ENCODE results near the gene LRP3. TPM values are rescaled to one million over a fixed set of nuclear protein-coding genes. Genes with fewer than 3 reads are reported as not detected.

LRP3 gene
- polyA plus RNA-seq, 1 of the 3 experiments (the other 2 are of a cell fraction) = 8.2 TPM

DNA sequence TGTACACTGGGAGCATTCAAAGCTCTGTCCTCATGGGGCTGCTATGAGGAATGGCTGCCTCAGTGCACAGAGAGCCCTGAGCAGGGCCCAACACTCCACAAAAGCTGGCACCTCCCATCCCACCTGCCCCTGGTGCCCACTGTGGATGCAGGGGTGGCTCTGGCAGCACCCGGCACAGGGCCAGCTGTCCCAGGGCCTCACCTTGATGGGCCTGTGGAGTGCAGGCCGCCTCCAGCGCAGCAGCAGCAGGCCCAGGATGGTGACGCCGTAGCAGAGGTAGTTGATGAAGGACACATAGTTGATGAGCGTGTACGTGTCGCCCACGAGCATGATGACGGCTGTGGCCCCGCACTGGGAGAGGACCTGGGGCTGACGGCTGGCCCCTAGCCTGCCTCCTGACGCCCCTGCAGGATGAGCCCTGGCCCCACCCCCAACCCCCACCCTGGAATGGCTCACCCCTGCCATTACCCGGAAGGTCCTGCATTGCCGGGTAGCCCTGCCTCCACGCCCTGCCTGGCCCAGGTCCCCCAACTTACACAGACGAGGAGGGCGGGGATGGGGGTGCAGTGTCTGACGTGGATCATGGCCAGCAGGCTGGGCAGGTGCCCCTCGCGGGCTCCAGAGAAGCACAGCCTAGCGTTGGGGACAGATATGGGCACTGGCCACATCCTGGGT lies 16.3 kb downstream of the LRP3 start:
- DNase-seq = peak; percentile 19
- Histone ChIP-seq H3K27me3 (ENCODE audit: insufficient read depth) (no peaks in the 10 kb centered on the region), H3F3A (replicated peaks; ENCODE audit: insufficient read depth) (no peaks in the 10 kb centered on the region), H3K36me3 (replicated peaks in 1 of 2; ENCODE audit: control insufficient read depth in 1 of 2, insufficient read depth in 2 of 2, low read length in 1 of 2) (peaks cover 0 to 3% of the 10 kb centered on the region in 2 experiments), H3K9ac (no peak overlapping the region), H2AFZ (ENCODE audit: low read depth) (no peak overlapping the region), H3K9me3 (no peaks in the 10 kb centered on the region), H3K4me2 (no peak overlapping the region), H3K79me2 (ENCODE audit: insufficient read depth) (no peaks in the 10 kb centered on the region), H3K4me1 (ENCODE audit: control insufficient read depth in 1 of 2, insufficient read depth in 2 of 2, low read depth in 1 of 2, low read length in 1 of 2) (no peaks in the 10 kb centered on the region; a peak in 1 of 4 replicates), H3K4me3 (ENCODE audit: low read depth in 2 of 2, low read length in 1 of 2) (no peak overlapping the region), H3K9me2 (no peaks in the 10 kb centered on the region), H4K20me1 (ENCODE audit: insufficient read depth) (no peaks in the 10 kb centered on the region), H3K27ac (ENCODE audit: low read depth in 2 of 2, low read length in 1 of 2) (no peak overlapping the region)
- WGBS (ENCODE audit: low lambda C conversion rate) = 89% methylated on average over 8 of the region's 22 CpGs
- TF ChIP-seq RFX5 (IDR thresholded peaks at IDR 0.05; ENCODE audit: low read length) = no peak
- TF ChIP-seq FOXM1 (IDR thresholded peaks at IDR 0.05; ENCODE audit: low read depth) = no peak
- TF ChIP-seq FOSL2 (IDR thresholded peaks at IDR 0.05; ENCODE audit: borderline replicate concordance, low read depth) = no peak
- TF ChIP-seq TCF12 (IDR thresholded peaks at IDR 0.05) = no peak
- no peak for TF ChIP-seq EP300 (IDR thresholded peaks at IDR 0.05; ENCODE audit: borderline replicate concordance in 1 of 2, low read depth in 1 of 2, low read length in 1 of 2)
- TF ChIP-seq TAF1 (IDR thresholded peaks at IDR 0.05; ENCODE audit: borderline replicate concordance, low read depth, low read length) = no peak
- TF ChIP-seq GATA2 (CRISPR knock-in tag; IDR thresholded peaks at IDR 0.05) = no peak
- TF ChIP-seq NRF1 (IDR thresholded peaks at IDR 0.05; ENCODE audit: low read depth, low read length) = no peak
- no peak for TF ChIP-seq YY1 (IDR thresholded peaks at IDR 0.05; ENCODE audit: low read depth)
- TF ChIP-seq EZH2phosphoT487 (IDR thresholded peaks at IDR 0.05; ENCODE audit: borderline replicate concordance, low read depth) = no peak
- TF ChIP-seq, protein P1, sequence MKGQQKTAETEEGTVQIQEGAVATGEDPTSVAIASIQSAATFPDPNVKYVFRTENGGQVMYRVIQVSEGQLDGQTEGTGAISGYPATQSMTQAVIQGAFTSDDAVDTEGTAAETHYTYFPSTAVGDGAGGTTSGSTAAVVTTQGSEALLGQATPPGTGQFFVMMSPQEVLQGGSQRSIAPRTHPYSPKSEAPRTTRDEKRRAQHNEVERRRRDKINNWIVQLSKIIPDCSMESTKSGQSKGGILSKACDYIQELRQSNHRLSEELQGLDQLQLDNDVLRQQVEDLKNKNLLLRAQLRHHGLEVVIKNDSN (IDR thresholded peaks at IDR 0.05; ENCODE audit: borderline replicate concordance, low read depth) = no peak
- no peak for TF ChIP-seq NFIC (IDR thresholded peaks at IDR 0.05; ENCODE audit: borderline replicate concordance)
- TF ChIP-seq POLR2AphosphoS5 (IDR thresholded peaks at IDR 0.05; ENCODE audit: low read depth, low read length) = no peak
- POLR2A ChIA-PET = no interaction called here
- CTCF ChIA-PET = interaction anchor here (2.1 kb wide), 1 partner anchor 196 kb away, joined by 7 read pairs; no protein-coding TSS in a partner anchor

DNA sequence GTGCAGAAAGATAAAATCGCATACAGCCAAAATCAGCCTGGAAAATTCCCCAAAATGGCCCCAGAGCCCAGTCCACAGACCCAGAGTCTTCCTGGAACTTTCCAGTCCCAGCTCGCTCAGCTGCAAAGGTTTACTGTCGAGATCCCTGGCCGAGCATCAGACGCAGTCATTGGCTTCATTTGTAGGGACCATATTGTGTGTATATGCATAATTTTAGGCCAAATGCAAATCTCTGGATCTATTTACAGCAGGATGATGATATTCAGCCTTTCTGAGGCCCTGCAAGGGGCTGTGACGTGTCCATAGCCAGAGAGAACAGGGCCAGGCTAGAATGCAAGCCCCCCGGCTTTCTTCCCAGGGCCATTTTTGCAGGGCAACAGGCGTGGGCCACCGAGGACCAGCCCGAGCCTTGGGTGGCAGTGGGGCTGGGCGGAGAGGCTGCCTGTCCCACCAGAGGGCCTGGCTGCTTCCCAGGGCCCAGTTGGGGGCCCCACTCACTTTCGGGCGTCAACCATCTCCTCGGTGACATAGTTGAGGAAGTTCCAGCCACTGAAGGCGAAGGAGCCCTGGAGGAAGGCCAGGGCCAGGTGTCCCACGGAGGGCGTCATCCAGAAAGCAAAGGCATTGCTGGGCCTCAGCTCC lies 17.8 kb downstream of the LRP3 start:
- Histone ChIP-seq H3K9me3 (no peaks in the 10 kb centered on the region), H3K9me2 (no peaks in the 10 kb centered on the region), H2AFZ (ENCODE audit: low read depth) (no peak overlapping the region), H3K36me3 (replicated peaks in 1 of 2; ENCODE audit: control insufficient read depth in 1 of 2, insufficient read depth in 2 of 2, low read length in 1 of 2) (no peaks in the 10 kb centered on the region), H3K4me2 (no peak overlapping the region), H3K9ac (no peak overlapping the region), H4K20me1 (ENCODE audit: insufficient read depth) (no peaks in the 10 kb centered on the region), H3K27ac (ENCODE audit: low read depth in 2 of 2, low read length in 1 of 2) (no peak overlapping the region), H3K4me1 (ENCODE audit: control insufficient read depth in 1 of 2, insufficient read depth in 2 of 2, low read depth in 1 of 2, low read length in 1 of 2) (no peaks in the 10 kb centered on the region; a peak in 1 of 4 replicates), H3K79me2 (ENCODE audit: insufficient read depth) (no peaks in the 10 kb centered on the region), H3F3A (replicated peaks; ENCODE audit: insufficient read depth) (no peaks in the 10 kb centered on the region), H3K27me3 (ENCODE audit: insufficient read depth) (no peaks in the 10 kb centered on the region), H3K4me3 (ENCODE audit: low read depth in 2 of 2, low read length in 1 of 2) (no peak overlapping the region)
- no peak for TF ChIP-seq NRF1 (IDR thresholded peaks at IDR 0.05; ENCODE audit: low read depth, low read length)
- TF ChIP-seq, protein P1 (IDR thresholded peaks at IDR 0.05; ENCODE audit: borderline replicate concordance, low read depth) = no peak
- no peak for TF ChIP-seq TEAD4 (IDR thresholded peaks at IDR 0.05; ENCODE audit: borderline replicate concordance, insufficient read depth)
- no peak for TF ChIP-seq MXI1 (IDR thresholded peaks at IDR 0.05; ENCODE audit: low read depth, low read length)
- no peak for TF ChIP-seq RCOR1 (IDR thresholded peaks at IDR 0.05; ENCODE audit: low read length)
- no peak for TF ChIP-seq RAD21 (IDR thresholded peaks at IDR 0.05; ENCODE audit: low read length)
- TF ChIP-seq POLR2AphosphoS5 (IDR thresholded peaks at IDR 0.05; ENCODE audit: low read depth, low read length) = no peak
- peak; percentile 23 for DNase-seq
- ChIA-PET POLR2A (interaction anchor here (0.6 to 1.5 kb wide), 2 partner anchors 12 to 71 kb away, joined by 3 read pairs; no protein-coding TSS in a partner anchor), CTCF (interaction anchor here (0.6 to 2.1 kb wide), 6 partner anchors 9 to 195 kb away, joined by 3 to 7 read pairs (median 4); no protein-coding TSS in a partner anchor)
- WGBS (ENCODE audit: low lambda C conversion rate) = 62% methylated on average over 10 of the region's 17 CpGs

Measured in SK-N-SH (cell line).